SJCRH30 (cell line): Measurements from ENCODE around the gene ATRNL1. TPM values are rescaled to one million over a fixed set of nuclear protein-coding genes. Genes with fewer than 3 reads are reported as not detected.

Source experiments
- DNase-seq, 2 experiments: peaks; one replicate each; pipeline ENCODE4 v3.0.0-alpha.2; 2015 to 2020
- H3K27ac ChIP-seq: fragments of 250-450 bp; sonication (Bioruptor Pico); 2 replicates; pipeline ENCODE4 v1.5.1; 2020; ENCODE audit warnings: mild to moderate bottlenecking, moderate library complexity
- H3K27me3 ChIP-seq: fragments of 250-450 bp; sonication (Bioruptor Pico); 2 replicates; pipeline ENCODE4 v1.5.1; 2020; ENCODE audit warnings: mild to moderate bottlenecking, moderate library complexity
- H3K36me3 ChIP-seq: fragments of 250-450 bp; sonication (Bioruptor Pico); 2 replicates; pipeline ENCODE4 v1.5.1; 2020; ENCODE audit warnings: mild to moderate bottlenecking, moderate library complexity
- H3K4me1 ChIP-seq: fragments of 250-450 bp; sonication (Bioruptor Pico); 2 replicates; pipeline ENCODE4 v1.5.1; 2020; ENCODE audit warnings: mild to moderate bottlenecking, moderate library complexity
- H3K4me3 ChIP-seq: fragments of 250-450 bp; sonication (Bioruptor Pico); 2 replicates; pipeline ENCODE4 v1.5.1; 2020; ENCODE audit warnings: mild to moderate bottlenecking, moderate library complexity
- H3K9me3 ChIP-seq: fragments of 250-450 bp; sonication (Bioruptor Pico); replicated peaks from 2 replicates; pipeline ENCODE4 v1.5.1; 2020; ENCODE audit warnings: mild to moderate bottlenecking, moderate library complexity
- total RNA-seq: library from RNA; depleted of rRNA; stranded (reverse); fragments of >200 nt; shearing (Covaris generic); gene quantifications from 2 replicates; pipeline ENCODE4 v1.2.3, GENCODE V29; 2014

ATRNL1 gene
- total RNA-seq, 1 experiment from 2014 or later, result 26.3 TPM

GRCh38 chr10:115871855-115872254 is 778.7 kb downstream of the ATRNL1 start:
- no peaks in the 10 kb centered on the region for H3K4me1 ChIP-seq
- H3K36me3 ChIP-seq, result no peaks in the 10 kb centered on the region
- H3K27ac ChIP-seq, result no peak overlapping the region
- no peaks in the 10 kb centered on the region for H3K27me3 ChIP-seq
- H3K4me3 ChIP-seq, result no peak overlapping the region
- H3K9me3 ChIP-seq, result no peaks in the 10 kb centered on the region
- no peak for DNase-seq

DNA sequence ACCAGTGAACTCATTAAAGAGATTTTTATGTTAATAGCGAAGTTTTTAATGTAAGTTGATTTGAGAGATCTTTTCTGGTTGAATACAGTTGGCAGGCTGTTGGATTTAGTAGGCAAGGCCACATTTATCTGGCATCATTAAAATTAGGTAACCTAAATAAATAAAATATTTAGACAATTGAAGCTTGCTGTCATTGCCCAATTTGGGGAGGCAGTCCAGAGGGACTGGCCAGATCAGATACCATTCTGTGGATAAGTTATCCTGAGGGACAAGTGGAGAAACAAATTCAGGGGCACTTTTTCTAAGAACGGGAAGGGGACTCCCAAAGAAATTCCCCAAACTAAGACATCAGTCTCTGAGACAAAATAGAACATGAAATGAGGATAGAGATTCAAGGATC is 782.0 kb downstream of the ATRNL1 start:
- H3K36me3 ChIP-seq, result no peaks in the 10 kb centered on the region
- no peak overlapping the region for H3K4me3 ChIP-seq
- no peak overlapping the region for H3K27ac ChIP-seq
- H3K27me3 ChIP-seq, result no peaks in the 10 kb centered on the region
- DNase-seq, result no peak
- no peaks in the 10 kb centered on the region for H3K4me1 ChIP-seq
- H3K9me3 ChIP-seq, result no peaks in the 10 kb centered on the region

DNA sequence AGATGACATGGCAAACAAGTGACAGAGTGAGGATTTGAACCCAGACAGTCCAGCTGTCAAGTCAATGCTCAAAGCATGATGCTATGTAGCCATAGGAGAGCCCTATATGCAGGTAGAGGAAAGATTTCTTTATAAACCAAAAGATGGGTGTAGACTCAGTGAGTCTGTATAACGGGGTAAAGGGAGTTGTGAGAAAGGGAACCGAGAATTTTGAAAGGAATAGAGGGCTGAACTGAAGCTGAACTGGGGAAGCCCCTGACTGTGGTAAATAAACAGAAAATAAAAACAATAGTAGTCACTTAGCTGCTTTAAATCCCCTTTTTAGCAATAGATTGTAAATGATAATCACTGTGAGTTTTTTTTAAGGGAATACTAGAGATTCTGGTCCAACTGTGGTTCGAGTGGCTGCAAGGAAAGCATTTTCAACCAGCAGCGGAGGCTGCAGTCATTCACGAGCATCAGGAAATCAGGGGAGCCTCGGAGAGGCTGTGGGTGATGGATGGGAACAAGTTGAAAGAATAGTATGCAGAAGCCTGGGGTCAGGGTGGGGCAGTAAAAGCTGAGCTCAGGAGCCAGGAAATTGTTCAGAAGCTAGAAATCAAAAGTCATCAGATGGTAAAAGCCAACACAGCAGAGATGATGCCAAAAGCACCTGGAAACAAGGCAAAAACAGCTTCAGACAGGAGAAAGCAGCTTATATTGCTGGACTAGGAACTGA is 786.4 kb downstream of the ATRNL1 start:
- peak in 1 of 2 experiments; percentile 5 for DNase-seq
- no peak overlapping the region for H3K4me3 ChIP-seq
- H3K9me3 ChIP-seq, result no peaks in the 10 kb centered on the region
- H3K27me3 ChIP-seq, result no peaks in the 10 kb centered on the region
- no peak overlapping the region for H3K27ac ChIP-seq
- no peaks in the 10 kb centered on the region for H3K36me3 ChIP-seq
- H3K4me1 ChIP-seq, result no peaks in the 10 kb centered on the region; the same call in 1 of the 2 replicates

DNA sequence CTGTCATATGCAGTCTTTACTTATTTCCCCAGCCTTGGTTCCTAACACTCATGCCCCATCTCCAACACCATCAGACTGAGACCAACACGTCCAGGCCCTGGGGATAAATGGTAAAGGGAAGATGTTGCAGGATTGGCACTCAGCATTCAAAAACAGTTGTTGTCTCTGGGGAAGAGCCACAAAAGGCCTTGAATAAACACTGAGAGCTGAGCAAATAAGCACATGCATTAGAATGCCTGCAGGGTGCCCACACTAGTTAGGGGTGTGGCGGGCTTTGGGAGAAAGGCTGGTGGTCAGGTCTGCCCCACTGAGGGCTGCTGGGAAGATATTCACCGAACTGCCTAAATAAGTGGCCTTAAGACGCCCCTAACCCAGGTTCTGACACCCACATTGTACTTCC is 788.9 kb downstream of the ATRNL1 start:
- Histone ChIP-seq H3K4me1 (no peaks in the 10 kb centered on the region; the same call in 1 of the 2 replicates), H3K4me3 (no peak overlapping the region), H3K9me3 (no peaks in the 10 kb centered on the region), H3K27ac (no peak overlapping the region), H3K36me3 (no peaks in the 10 kb centered on the region), H3K27me3 (no peaks in the 10 kb centered on the region)
- peak; percentile 55 to 57 for DNase-seq

DNA sequence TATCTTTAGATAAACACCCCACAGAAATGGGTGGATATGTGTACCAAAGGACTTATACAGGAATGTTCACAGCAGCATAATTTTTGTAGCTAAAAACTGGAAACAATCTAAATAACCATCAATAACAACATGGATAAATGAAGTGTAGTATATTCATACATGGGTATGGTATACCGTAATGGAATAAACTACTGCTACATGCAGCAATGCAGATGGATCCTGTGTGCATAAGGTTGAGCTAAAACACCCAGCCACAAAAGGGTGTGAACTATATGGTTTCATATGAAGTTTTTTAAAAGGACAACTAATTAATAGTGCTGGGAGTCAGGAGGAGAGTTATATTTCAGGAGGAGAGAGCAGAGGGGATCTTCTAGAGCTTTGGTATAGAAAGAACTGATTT is 790.2 kb downstream of the ATRNL1 start:
- no peaks in the 10 kb centered on the region; the same call in 1 of the 2 replicates for H3K4me1 ChIP-seq
- H3K36me3 ChIP-seq, result no peaks in the 10 kb centered on the region
- no peaks in the 10 kb centered on the region for H3K27me3 ChIP-seq
- H3K27ac ChIP-seq, result no peak overlapping the region
- no peaks in the 10 kb centered on the region for H3K9me3 ChIP-seq
- DNase-seq, result no peak
- H3K4me3 ChIP-seq, result no peak overlapping the region

GRCh38 chr10:115884331-115884730 is 791.2 kb downstream of the ATRNL1 start:
- Histone ChIP-seq H3K27me3 (no peaks in the 10 kb centered on the region), H3K4me3 (no peak overlapping the region)

GRCh38 chr10:115895166-115895565 is 802.0 kb downstream of the ATRNL1 start:
- Histone ChIP-seq H3K36me3 (no peaks in the 10 kb centered on the region), H3K4me1 (no peaks in the 10 kb centered on the region), H3K27me3 (no peaks in the 10 kb centered on the region), H3K27ac (no peak overlapping the region), H3K9me3 (no peaks in the 10 kb centered on the region), H3K4me3 (no peak overlapping the region)
- no peak for DNase-seq

More at GRCh38 chr10:115884331-115884730, 791.2 kb downstream of the ATRNL1 start:
- no peaks in the 10 kb centered on the region for H3K9me3 ChIP-seq
- H3K4me1 ChIP-seq, result no peaks in the 10 kb centered on the region; the same call in 1 of the 2 replicates
- H3K36me3 ChIP-seq, result no peaks in the 10 kb centered on the region
- DNase-seq, result no peak
- H3K27ac ChIP-seq, result no peak overlapping the region

GRCh38 chr10:115898242-115898641 is 805.1 kb downstream of the ATRNL1 start:
- no peaks in the 10 kb centered on the region for H3K36me3 ChIP-seq
- H3K27ac ChIP-seq, result no peak overlapping the region
- DNase-seq, result no peak
- H3K4me3 ChIP-seq, result no peak overlapping the region
- no peaks in the 10 kb centered on the region for H3K9me3 ChIP-seq
- H3K4me1 ChIP-seq, result no peaks in the 10 kb centered on the region
- no peaks in the 10 kb centered on the region for H3K27me3 ChIP-seq

- H3K4me1 ChIP-seq, result no peaks in the 10 kb centered on the region
- H3K36me3 ChIP-seq, result no peaks in the 10 kb centered on the region
- no peak overlapping the region for H3K4me3 ChIP-seq
- H3K9me3 ChIP-seq, result no peaks in the 10 kb centered on the region
- no peak overlapping the region for H3K27ac ChIP-seq
- H3K27me3 ChIP-seq, result no peaks in the 10 kb centered on the region
- DNase-seq, result no peak
Measured at GRCh38 chr10:115902596-115902995, 809.4 kb downstream of the ATRNL1 start.

GRCh38 chr10:115903207-115903606 is 810.0 kb downstream of the ATRNL1 start:
- Histone ChIP-seq H3K36me3 (no peaks in the 10 kb centered on the region), H3K27ac (no peak overlapping the region), H3K27me3 (no peaks in the 10 kb centered on the region), H3K4me3 (no peak overlapping the region), H3K9me3 (no peaks in the 10 kb centered on the region), H3K4me1 (no peaks in the 10 kb centered on the region)
- DNase-seq, result no peak

DNA sequence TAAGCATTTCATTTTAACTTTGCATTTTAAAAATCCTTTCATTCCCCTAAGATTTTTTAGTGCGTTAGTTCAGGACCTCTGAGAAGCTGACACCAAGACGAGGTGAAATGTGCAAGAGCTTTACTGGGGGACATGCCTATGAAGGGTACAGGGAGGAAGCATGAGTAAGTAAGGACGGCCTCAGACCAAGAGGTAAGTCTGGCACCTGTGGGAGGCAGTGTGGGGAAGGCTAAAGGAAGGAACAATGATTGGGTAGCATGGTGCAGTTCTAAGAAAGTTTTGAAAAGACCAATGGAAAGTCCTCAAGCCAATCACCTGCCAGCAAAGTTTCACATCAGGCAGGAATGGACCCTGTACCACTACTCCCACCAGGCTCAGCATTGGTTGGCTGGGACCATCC is 810.7 kb downstream of the ATRNL1 start:
- Histone ChIP-seq H3K27ac (no peak overlapping the region), H3K4me3 (no peak overlapping the region), H3K27me3 (no peaks in the 10 kb centered on the region), H3K4me1 (no peaks in the 10 kb centered on the region), H3K9me3 (no peaks in the 10 kb centered on the region), H3K36me3 (no peaks in the 10 kb centered on the region)
- no peak for DNase-seq

- no peaks in the 10 kb centered on the region for H3K27me3 ChIP-seq
- no peaks in the 10 kb centered on the region for H3K4me1 ChIP-seq
- no peaks in the 10 kb centered on the region for H3K9me3 ChIP-seq
- H3K36me3 ChIP-seq, result no peaks in the 10 kb centered on the region
- DNase-seq, result no peak
- H3K4me3 ChIP-seq, result no peak overlapping the region
- H3K27ac ChIP-seq, result no peak overlapping the region
Measured at GRCh38 chr10:115909037-115909436, 815.9 kb downstream of the ATRNL1 start.

DNA sequence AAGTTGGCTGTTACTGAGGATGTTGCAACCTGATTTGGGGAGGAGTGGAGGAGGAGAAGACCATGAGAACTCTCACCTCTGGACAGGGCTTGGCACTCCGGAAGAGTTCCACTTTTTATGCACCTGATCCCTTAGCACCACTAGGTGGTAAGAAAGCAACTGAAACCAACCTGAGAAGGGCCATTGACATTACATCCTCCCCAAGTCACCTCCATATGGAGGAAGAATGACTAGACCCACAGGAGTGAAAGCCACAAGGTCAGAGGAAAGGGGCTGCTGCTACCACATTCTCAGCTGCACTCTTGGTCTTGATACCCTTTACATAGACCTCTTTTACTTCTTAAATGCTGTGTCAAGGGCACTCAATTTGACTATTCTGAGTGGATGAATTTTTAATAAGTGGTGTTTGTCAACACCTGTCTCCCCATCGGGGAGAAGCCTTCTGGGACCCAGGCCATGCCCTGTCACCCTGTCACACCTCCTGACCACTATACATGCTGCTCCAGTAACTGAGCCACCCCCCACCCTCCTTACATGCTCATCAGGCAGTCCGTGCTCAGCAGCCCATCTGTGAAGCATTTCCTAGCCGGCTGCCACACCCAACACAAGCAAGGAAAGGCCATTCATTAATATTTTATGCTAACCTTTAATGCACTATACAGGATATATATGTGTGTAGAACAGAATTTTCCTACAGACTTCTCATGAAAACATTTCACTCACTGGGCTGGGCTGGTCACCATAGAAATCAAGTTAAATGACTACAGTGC is 817.0 kb downstream of the ATRNL1 start:
- H3K4me3 ChIP-seq, result no peak overlapping the region
- DNase-seq, result no peak
- no peaks in the 10 kb centered on the region for H3K36me3 ChIP-seq
- H3K9me3 ChIP-seq, result no peaks in the 10 kb centered on the region
- H3K4me1 ChIP-seq, result no peaks in the 10 kb centered on the region
- no peaks in the 10 kb centered on the region for H3K27me3 ChIP-seq
- H3K27ac ChIP-seq, result no peak overlapping the region

DNA sequence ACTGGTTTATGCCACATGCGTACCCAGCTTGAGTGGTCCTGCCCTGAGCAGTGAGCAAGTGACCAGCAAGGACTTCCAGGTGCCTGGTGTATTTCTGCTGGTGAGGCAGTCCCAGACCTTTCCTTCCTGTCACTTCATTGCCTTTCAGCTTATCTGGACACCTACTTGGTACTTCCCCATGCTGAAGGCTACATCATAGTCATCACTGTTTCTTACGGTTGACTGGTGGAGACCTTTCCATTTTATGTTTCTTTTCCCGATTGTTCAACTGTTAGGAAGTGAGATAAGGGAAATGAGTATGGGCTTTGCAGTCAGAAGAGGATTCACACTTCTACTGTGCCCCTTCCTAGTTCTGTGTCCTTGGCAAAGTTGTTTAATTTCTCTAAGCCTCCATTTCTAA is 821.3 kb downstream of the ATRNL1 start:
- H3K9me3 ChIP-seq, result no peaks in the 10 kb centered on the region
- DNase-seq, result no peak
- no peaks in the 10 kb centered on the region for H3K27me3 ChIP-seq
- H3K27ac ChIP-seq, result no peak overlapping the region
- H3K4me1 ChIP-seq, result no peaks in the 10 kb centered on the region
- H3K36me3 ChIP-seq, result no peaks in the 10 kb centered on the region
- H3K4me3 ChIP-seq, result no peak overlapping the region

GRCh38 chr10:115915429-115915828 is 822.3 kb downstream of the ATRNL1 start:
- no peak for DNase-seq
- Histone ChIP-seq H3K4me3 (no peak overlapping the region), H3K27ac (no peak overlapping the region), H3K4me1 (no peaks in the 10 kb centered on the region), H3K36me3 (no peaks in the 10 kb centered on the region), H3K9me3 (no peaks in the 10 kb centered on the region), H3K27me3 (no peaks in the 10 kb centered on the region)
